GM12801 (cell line): ENCODE measurements around the gene MPP2.

ENCODE experiments used
- CTCF ChIP-seq: IDR thresholded peaks from one replicate; pipeline ENCODE4 v1.5.1; 2011; ENCODE audit warnings: control low read depth; ENCODE audit not compliant: insufficient read length; ENCODE audit errors: extremely low read depth

MPP2 gene

DNA sequence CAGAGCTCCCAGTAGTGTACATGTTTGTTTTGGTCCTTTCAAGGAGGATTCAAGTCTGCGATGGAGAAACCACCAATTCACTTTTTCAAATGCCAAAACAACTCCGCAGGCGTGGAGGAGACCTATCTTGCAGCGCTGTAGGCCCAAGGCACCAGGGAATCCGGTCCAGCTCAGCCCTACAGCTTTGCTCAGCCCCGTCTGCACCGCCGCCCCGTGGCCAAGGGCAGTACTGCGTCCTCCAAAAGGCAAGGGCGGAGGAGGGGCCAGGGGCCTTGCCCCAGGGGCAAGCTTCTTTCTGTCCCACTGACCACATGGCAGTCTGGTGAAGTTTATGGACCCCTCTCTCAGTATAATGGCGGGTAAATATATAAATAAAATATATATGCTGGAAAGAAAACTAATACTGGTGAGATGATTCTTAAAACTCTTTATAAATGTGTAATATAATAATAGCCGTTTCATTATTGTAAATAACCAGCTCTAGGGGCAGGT lies 61.1 kb downstream of the MPP2 start:
- TF ChIP-seq CTCF, result peak; percentile 38

DNA sequence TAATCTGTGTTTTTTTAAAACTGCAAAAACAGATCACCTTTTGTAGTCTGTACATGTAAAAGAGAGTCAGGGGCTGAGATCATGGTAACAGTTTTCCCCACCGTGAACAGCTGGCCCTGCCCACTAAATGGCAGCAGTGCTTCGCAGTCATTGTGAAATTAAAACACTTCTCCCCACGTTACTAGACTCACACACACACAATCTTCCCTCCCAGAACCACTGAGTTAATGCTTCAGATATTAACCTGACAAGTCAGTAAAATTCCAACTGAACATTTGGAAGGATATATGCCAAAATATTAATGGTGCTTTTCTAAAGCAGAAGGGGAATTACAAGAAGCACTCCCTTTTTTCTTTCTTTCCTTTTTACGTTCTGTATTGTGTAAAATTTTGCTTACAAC lies 61.6 kb downstream of the MPP2 start:
- TF ChIP-seq CTCF, result no peak

DNA sequence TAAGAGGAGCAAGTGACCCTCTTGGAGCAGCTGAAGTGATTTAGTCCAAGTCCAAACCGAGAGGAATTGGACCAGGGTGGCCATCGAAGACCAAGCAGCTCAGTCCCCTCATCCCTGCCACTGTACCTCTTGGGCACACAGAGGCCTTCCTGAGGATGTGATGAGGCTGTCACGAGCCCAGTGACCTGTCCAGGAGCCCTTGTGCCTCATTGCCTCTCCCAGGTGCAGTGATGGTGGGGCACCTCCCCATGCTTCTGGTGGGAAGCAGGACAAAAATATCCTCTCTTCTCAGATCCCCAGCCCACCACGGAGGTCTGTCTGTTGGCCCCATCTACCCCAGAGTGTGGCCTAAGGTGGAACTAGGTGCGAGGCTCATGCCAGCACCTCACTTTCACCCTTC lies 63.1 kb downstream of the MPP2 start:
- no peak for TF ChIP-seq CTCF

- no peak for TF ChIP-seq CTCF
Observed at GRCh38 chr17:43842975-43843325, 64.4 kb downstream of the MPP2 start.

- no peak for TF ChIP-seq CTCF
Observed at GRCh38 chr17:43841282-43841681, 66.1 kb downstream of the MPP2 start.

DNA sequence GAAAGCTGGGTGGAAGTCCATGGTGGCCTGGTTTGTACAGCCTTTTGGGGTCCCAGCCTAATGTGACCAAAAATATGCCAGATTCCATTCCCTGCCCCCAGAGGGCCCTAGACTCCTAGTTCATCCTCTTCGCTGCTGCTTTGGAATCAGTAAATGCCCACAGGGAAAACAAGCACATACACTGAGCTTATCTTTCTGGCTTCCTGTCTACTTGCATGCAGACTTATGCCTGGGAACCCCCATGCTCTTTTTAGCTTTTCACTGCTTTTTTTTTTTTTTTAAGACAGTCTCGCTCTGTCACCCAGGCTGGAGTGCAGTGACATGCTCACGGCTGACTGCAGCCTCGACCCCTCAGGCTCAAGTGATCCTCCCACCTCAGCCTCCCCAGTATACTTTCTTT lies 66.5 kb downstream of the MPP2 start:
- TF ChIP-seq CTCF, result no peak

- no peak for TF ChIP-seq CTCF
Observed at GRCh38 chr17:43839670-43840108, 67.6 kb downstream of the MPP2 start.

- TF ChIP-seq CTCF, result no peak
Observed at GRCh38 chr17:43834106-43834505, 73.2 kb downstream of the MPP2 start.
